ENCODE data around the gene CCDC88C.

DNA sequence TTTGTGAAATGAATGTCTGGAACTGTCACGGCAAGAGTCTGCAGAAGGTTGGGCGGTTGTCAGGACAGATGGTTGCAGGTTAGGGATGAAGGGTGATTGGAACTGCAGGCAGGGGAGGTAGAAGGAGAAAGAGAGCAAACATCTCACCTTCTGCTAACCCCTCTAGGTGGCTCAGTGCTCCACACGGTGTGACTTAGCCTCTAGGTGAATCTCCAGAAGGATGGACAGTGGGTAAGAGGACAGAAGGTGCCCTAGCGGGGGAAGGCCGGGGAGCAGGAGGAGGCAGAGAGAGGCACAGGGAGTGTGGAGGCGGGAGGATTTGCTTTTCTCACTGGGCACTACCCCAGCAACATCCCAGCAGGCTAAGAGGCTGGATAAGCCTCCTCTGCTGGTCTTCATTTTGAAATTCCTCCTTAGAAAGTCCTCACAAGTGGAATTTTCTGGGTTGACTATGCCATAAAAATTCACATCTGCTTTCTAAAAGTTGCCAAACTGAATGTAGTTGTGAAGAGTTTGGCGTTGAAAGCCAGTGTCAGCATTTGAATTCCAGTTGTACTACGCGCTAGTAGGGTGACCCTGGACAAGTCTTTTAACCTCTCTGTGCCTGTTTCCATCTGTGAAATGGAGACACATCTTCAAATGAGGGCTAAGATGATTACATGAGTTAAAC is 162.5 kb downstream of the CCDC88C start:
- TF ChIP-seq, protein P1, sequence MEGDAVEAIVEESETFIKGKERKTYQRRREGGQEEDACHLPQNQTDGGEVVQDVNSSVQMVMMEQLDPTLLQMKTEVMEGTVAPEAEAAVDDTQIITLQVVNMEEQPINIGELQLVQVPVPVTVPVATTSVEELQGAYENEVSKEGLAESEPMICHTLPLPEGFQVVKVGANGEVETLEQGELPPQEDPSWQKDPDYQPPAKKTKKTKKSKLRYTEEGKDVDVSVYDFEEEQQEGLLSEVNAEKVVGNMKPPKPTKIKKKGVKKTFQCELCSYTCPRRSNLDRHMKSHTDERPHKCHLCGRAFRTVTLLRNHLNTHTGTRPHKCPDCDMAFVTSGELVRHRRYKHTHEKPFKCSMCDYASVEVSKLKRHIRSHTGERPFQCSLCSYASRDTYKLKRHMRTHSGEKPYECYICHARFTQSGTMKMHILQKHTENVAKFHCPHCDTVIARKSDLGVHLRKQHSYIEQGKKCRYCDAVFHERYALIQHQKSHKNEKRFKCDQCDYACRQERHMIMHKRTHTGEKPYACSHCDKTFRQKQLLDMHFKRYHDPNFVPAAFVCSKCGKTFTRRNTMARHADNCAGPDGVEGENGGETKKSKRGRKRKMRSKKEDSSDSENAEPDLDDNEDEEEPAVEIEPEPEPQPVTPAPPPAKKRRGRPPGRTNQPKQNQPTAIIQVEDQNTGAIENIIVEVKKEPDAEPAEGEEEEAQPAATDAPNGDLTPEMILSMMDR (IDR thresholded peaks at IDR 0.05; ENCODE audit: low read length): no peak; the same call in 1 of the 2 replicates
- TF ChIP-seq EZH2 (IDR thresholded peaks at IDR 0.05; ENCODE audit: borderline replicate concordance, low read length): no peak
